ENCODE results near the gene DRD2.

DRD2 gene

GRCh38 chr11:113444502-113445123 is 30.6 kb downstream of the DRD2 start:
- Histone ChIP-seq H3K9me3 (ENCODE audit: insufficient read depth, low read length, severe bottlenecking) (no peaks in the 10 kb centered on the region), H4K20me1 (ENCODE audit: insufficient read depth, low read length) (no peaks in the 10 kb centered on the region), H3K36me3 (ENCODE audit: insufficient read depth, low read length) (no peaks in the 10 kb centered on the region), H3K4me2 (ENCODE audit: insufficient read depth, low read length) (no peak overlapping the region), H3K27ac (ENCODE audit: low read length) (no peak overlapping the region), H3K4me3 (ENCODE audit: low read depth in 1 of 2, low read length in 2 of 2) (no peak overlapping the region), H2AFZ (ENCODE audit: low read depth, low read length) (no peak overlapping the region), H3K27me3 (ENCODE audit: insufficient read depth, low read length, poor library complexity) (peaks cover 6% of the 10 kb centered on the region), H3K79me2 (ENCODE audit: insufficient read depth, low read length) (no peaks in the 10 kb centered on the region), H3K9ac (ENCODE audit: low read depth, low read length) (no peak overlapping the region), H3K4me1 (ENCODE audit: insufficient read depth, low read length) (no peaks in the 10 kb centered on the region)
- no peak for DNase-seq
- ATAC-seq (ENCODE audit: insufficient read depth, low read depth), result no peak
- TF ChIP-seq CTCF (IDR thresholded peaks at IDR 0.05; ENCODE audit: borderline replicate concordance, extremely low read depth, low read length, poor library complexity, severe bottlenecking), result no peak
- no peak for TF ChIP-seq EZH2 (IDR thresholded peaks at IDR 0.05; ENCODE audit: borderline replicate concordance, low read depth, low read length, severe bottlenecking)

- no peaks in the 10 kb centered on the region for H3K79me2 ChIP-seq (ENCODE audit: insufficient read depth, low read length)
- no peak for DNase-seq
- no peak overlapping the region for H3K4me3 ChIP-seq (ENCODE audit: low read depth in 1 of 2, low read length in 2 of 2)
- no peak overlapping the region for H3K9ac ChIP-seq (ENCODE audit: low read depth, low read length)
- H3K27ac ChIP-seq (ENCODE audit: low read length), result no peak overlapping the region
- no peak for TF ChIP-seq CTCF (IDR thresholded peaks at IDR 0.05; ENCODE audit: borderline replicate concordance, extremely low read depth, low read length, poor library complexity, severe bottlenecking)
- TF ChIP-seq EZH2 (IDR thresholded peaks at IDR 0.05; ENCODE audit: borderline replicate concordance, low read depth, low read length, severe bottlenecking), result no peak
- no peak overlapping the region for H2AFZ ChIP-seq (ENCODE audit: low read depth, low read length)
- no peak overlapping the region for H3K4me2 ChIP-seq (ENCODE audit: insufficient read depth, low read length)
- H3K9me3 ChIP-seq (ENCODE audit: insufficient read depth, low read length, severe bottlenecking), result no peaks in the 10 kb centered on the region
- no peaks in the 10 kb centered on the region for H3K4me1 ChIP-seq (ENCODE audit: insufficient read depth, low read length)
- ATAC-seq (ENCODE audit: insufficient read depth, low read depth), result no peak
- H3K27me3 ChIP-seq (ENCODE audit: insufficient read depth, low read length, poor library complexity), result peaks cover 6% of the 10 kb centered on the region
- H3K36me3 ChIP-seq (ENCODE audit: insufficient read depth, low read length), result no peaks in the 10 kb centered on the region
- no peaks in the 10 kb centered on the region for H4K20me1 ChIP-seq (ENCODE audit: insufficient read depth, low read length)
Measured at GRCh38 chr11:113440816-113441215, 34.4 kb downstream of the DRD2 start.

DNA sequence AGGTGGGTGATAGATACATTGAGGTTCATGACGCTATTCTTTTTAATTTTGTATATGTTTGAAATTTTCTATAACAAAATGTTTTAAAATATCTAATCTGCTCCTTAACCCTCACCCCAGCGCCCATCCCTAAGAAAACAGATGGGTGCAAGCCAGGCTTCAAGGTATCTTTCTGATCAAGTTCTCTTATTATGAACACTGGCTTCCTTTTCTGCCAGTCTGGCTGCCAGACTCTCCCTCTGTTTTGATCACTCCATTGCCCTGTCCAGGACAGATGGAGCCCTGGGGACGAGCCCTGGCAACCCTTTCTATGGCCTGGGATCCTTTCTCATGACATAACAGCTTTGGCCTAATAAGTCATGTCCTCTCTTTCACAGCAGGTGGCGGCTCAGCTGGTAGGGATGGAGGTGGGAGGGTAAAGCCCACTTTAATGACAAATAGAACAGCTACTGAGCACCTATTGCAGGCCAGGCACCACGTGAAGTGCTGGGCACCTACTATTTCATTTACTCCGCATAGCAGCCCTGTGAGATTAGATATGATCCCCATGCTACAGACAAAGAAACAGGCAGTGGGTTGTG is 38.4 kb downstream of the DRD2 start:
- H3K27ac ChIP-seq (ENCODE audit: low read length), result no peak overlapping the region
- H3K4me3 ChIP-seq (ENCODE audit: low read depth in 1 of 2, low read length in 2 of 2), result no peak overlapping the region
- no peak overlapping the region for H3K4me2 ChIP-seq (ENCODE audit: insufficient read depth, low read length)
- no peaks in the 10 kb centered on the region for H4K20me1 ChIP-seq (ENCODE audit: insufficient read depth, low read length)
- TF ChIP-seq EZH2 (IDR thresholded peaks at IDR 0.05; ENCODE audit: borderline replicate concordance, low read depth, low read length, severe bottlenecking) (no peak), CTCF (IDR thresholded peaks at IDR 0.05; ENCODE audit: borderline replicate concordance, extremely low read depth, low read length, poor library complexity, severe bottlenecking) (no peak)
- no peaks in the 10 kb centered on the region for H3K27me3 ChIP-seq (ENCODE audit: insufficient read depth, low read length, poor library complexity)
- no peaks in the 10 kb centered on the region for H3K36me3 ChIP-seq (ENCODE audit: insufficient read depth, low read length)
- DNase-seq, result no peak
- ATAC-seq (ENCODE audit: insufficient read depth, low read depth), result no peak
- H2AFZ ChIP-seq (ENCODE audit: low read depth, low read length), result no peak overlapping the region
- H3K9ac ChIP-seq (ENCODE audit: low read depth, low read length), result no peak overlapping the region
- H3K9me3 ChIP-seq (ENCODE audit: insufficient read depth, low read length, severe bottlenecking), result no peaks in the 10 kb centered on the region
- no peaks in the 10 kb centered on the region for H3K79me2 ChIP-seq (ENCODE audit: insufficient read depth, low read length)
- no peaks in the 10 kb centered on the region for H3K4me1 ChIP-seq (ENCODE audit: insufficient read depth, low read length)

All from DND-41 (cell line).